HG03060 (cell line): Measurements from ENCODE around the gene TMEM267.
A peak's percentile ranks its signal among the peaks of the same experiment; 100 is the strongest.
"Not testable (repeated sequence)": the region's sequence is repeated elsewhere in the genome, so short reads cannot be mapped to it uniquely, and the experiment has no call there.

Experiments used
- ATAC-seq: cut with Tn5 transposase; IDR thresholded peaks from one replicate; pipeline ENCODE4 v1.9.1; 2021; ENCODE audit warnings: low read depth, moderate number of reproducible peaks; ENCODE audit not compliant: unreplicated experiment

Gene TMEM267

DNA sequence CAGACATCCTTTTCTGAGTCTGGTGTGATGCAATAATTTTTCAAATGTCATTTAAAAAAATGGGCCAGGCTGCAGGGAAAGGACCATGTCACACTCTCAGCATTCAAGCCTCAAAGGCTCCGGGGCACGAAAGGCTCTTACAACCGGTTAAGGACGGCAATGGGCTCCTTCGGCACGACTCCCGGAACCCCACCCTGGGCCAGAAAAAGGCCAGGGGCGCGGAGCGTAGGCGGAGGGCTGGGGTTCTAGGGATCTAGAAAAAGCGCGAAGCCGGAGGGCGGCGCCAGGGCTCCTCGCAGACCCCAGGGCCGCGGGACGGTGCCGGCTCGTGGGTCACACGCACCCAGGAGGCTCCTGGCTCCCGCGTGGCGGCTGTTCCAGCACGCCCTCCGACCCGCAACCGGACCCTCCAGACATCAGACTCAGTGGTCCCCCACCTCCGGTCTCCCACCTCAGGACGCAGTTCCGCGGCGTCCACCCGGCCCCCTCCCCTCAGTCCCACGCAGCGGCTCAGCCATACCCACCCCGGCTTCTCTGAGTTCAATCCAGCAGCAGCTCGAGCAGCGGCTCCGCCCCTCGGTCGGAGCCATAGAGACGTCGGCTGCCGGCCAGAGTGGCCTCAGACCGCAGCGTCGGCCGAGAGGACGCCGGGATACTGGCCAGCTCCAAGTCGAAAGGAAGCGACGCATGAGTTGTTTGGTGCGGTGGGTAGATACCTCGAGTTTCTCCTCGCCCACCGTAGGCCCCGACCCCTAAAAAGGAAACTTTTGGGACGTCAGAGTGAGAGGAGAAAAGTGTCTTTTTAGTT, at the start of gene TMEM267:
TMEM267 (minus strand) TSS at position 568 of the 808 bp plus-strand sequence. CDS start 29,896 bp downstream, outside the sequence.
- peak; percentile 33 for ATAC-seq

DNA sequence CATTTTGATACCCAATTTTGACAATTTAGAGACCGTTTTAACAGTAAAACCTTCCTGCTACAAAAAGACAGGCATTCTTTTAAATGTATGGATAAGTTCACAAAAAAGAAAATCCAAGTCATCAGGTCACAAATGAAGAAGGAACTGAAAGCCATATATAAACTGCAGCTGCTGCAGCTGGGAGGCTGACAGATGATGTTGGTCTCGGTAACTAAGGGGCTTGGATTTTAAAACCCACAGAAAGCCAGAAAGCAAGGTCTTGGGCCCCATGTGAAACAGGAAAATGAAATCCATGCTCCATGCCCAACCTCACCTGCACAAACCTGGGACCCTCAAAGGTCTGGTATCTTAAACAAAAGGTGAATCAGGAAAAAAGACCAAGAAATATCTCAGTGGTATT, 47.0 kb upstream of the TMEM267 start:
- ATAC-seq, result no peak

DNA sequence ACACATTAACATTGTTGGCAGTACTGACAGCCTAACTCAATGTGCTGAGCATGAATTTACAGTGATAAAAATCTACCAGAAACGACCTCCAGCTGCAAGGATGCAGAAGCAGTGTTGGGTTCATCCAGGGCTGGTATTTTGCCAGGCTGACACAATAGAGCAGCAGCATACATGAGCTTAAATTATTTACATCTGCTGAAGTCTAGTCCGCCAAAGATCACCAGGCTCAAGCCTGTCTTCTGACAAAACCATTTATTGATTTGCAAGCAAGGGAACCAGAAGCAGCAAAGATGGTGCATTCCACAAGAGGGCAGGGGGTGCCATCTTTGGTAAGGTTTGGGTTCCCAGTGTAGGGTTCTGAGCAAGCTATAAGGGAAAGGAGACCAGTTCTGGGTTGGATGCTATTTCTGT, 40.0 kb upstream of the TMEM267 start:
- ATAC-seq, result no peak

DNA sequence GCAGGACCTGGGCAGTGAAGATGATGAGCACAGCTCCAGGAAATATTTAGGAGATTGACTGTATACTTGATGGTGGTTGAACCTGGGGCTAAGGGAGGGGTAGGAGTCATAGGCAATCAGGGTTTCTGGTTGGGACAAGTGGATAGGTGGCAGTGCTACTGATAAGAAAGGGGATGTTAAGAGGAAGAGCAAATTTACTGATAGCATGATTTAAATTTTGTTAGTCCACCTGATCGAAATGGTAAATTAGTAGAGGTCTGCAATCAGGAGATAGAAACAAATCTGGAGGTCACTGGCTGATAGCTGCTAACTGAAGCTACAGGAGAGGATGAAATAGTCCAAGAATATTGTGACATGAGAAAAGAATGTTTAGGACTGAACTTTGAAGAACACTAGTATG, 37.0 kb upstream of the TMEM267 start:
- ATAC-seq, result no peak

GRCh38 chr5:43515678-43516048, 32.0 kb upstream of the TMEM267 start:
- ATAC-seq, result no peak

GRCh38 chr5:43514816-43515677, 31.4 kb upstream of the TMEM267 start, which contains the start of gene C5orf34:
Gene C5orf34 (minus strand): TSS chr5:43515148. CDS start chr5:43509339, 5,809 bp downstream.
- peak; percentile 95 for ATAC-seq

DNA sequence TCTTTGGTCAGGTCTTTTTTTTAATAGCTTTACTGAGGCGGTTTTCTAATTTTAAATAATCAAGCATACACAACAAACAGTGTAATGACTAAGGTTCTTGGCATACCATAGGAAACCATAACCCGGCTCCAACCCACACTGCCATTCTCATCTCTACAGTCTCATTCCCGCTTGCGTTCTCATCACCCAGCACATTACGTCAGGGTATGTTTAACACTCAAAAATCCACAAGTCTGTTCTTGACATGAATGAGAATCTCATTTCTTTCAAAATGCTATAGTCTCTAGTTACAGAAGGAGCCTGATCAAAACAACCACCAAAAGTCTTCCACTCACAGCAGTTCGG, 30.8 kb upstream of the TMEM267 start:
- ATAC-seq, result peak; percentile 16

DNA sequence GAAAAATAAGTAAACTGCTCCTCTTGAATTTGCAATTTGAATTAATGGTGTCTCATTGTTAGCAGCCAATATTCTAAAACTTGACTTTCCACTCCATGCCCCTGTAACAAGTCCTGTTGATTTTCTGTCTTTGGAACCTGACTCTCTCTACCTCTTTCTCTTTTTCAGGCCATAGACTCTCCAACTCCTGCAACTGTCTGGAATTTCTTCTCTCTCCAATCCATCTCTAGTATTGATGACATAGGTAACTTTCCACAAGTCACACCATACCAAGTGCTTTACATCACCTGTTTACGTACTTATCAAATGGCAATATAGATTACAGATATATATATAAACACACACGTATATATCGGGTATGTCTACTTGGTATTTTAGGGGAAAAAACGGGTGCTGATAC, 30.4 kb upstream of the TMEM267 start:
- no peak for ATAC-seq

DNA sequence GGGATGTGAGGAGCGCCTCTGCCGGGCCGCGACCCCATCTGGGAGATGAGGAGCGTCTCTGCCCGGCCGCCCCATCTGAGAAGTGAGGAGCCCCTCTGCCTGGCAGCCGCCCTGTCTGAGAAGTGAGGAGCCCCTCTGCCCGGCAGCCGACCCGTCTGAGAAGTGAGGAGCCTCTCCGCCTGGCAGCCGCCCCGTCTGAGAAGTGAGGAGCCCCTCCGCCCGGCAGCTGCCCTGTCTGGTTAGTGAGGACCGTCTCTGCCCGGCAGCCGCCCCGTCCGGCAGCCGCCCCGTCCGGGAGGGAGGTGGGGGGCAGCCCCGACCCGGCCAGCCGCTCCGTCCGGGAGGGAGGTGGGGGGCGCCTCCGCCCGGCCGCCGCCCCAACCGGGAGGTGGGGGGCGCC, 27.4 kb upstream of the TMEM267 start:
- not testable (repeated sequence) for ATAC-seq

- ATAC-seq, result no peak
Observed at GRCh38 chr5:43498581-43498980, 14.9 kb upstream of the TMEM267 start.

GRCh38 chr5:43497311-43498104, 13.8 kb upstream of the TMEM267 start:
- no peak for ATAC-seq

DNA sequence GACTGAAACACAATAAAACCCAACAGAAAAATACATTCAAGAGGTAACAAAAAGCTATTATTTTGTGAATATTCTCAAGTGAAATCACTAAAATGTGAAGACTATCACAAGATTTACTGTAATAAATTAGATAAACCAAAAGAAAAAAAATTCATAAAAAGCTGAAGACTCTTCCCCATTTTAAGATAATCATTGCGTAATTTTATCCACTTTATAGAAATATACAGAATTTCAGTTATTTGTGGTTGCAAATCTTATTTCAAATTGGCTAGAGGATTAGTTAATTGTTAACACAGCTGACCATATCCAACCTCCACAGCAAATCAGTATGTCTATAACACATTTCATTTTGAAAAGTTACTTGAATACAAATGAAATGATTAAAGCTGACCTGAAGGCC, 7.7 kb upstream of the TMEM267 start:
- no peak for ATAC-seq

- ATAC-seq, result no peak
Observed at GRCh38 chr5:43486353-43486752, 2.7 kb upstream of the TMEM267 start.

- ATAC-seq, result no peak
Observed at GRCh38 chr5:43485406-43485805, 1.7 kb upstream of the TMEM267 start.

DNA sequence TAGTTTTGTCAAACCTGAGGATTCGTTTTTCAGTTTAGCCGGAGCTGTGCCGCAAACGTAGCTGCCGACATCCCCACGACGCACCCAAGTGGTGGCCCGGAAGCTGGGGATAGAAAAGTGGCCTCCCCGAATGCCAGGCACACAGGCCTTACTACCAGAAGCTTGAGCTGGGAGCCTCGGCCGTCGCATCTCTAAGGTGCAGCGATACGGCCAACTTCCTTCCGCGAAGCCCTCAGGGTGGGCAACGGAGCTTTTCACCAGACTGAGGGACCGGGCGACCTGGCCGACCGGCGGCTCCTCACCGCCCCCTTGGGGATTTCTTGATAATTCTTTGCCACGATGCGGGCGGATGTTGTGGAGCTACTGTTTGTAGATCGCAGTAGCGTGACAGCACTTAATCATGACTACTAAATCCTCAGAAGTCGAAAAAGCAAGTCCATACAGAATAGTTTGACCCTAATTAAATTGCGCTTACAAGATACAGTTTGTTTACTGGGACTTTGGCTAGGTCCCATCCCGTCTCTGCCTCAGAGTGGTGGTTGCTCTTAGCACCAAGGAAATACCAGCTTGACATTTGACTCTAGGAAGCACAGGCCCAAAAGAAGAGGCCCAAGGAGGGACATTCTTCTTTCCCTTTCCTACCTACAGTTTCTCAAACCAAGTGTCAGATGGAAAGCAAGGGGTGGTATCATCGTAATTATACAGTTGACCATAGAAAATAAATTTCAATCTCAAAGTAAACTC, 613 bp upstream of the TMEM267 start:
- ATAC-seq, result peak; percentile 58

DNA sequence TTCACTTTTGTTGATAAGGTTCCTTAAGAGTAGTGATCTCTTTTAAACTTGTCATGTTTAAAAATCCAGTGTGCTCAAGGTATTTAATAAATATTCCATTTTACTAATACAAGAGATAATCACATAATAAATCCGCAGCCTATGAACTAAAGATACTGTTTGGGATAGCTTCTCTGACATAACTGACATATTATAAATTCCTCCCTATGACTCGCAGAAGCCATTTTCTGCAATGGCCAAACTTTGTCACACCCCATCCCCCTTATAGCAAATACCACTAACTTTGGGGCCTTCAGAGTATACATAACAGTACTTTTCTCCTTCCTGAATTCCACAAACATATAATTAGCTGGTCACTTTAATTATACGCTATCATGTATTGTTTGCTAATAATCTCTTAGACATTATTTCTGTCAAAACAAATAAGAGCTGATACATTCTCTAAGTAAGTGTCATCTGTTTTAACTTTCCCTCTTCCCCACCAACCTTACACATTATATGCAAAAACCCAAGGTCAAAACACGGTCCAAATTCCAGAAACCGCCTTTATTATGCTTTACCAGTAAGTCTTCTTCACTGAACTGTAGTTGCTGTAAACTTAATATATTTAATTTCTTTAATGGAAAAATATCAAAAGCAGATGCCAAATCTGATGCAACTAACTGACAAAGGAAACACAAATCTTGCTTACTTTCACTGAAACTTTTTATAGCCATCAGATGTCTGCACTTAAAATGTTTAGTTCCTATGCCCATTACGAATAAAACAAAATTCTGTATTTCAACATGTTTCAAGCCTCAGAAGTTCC, 971 bp downstream of the TMEM267 start:
- no peak for ATAC-seq

DNA sequence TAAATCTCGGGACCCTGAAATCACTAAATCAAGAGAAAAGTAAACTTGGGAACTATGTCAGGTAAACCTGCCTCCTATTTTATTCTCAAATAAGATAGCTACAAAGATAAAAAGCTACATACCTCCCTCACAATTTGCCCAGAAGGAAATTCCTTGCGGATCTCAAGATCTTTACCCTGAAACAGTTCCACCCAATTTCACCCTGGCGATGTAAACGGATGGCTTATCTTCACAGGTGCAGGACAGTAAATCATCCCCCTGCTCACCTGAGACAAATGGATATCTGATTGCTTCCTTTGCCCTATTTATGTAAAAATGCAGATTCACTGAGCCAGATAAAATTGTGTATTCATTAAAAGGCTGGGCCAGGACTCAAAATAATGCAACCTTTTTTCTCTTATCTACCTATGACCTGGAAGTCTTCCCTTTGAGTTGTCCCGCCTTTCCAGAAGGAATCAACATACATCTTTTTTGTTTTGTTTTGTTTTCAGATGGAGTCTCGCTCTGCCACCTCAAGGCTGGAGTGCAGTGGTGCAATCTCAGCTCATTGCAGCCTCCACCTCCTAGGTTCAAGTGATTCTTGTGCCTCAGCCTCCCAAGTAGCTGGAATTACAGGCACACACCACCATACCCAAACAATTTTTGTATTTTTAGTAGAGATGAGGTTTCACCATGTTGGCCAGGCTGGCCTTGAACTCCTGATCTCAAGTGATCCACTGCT, 13.8 kb downstream of the TMEM267 start:
- no peak for ATAC-seq

- ATAC-seq, result no peak
Observed at GRCh38 chr5:43467100-43467499, 16.6 kb downstream of the TMEM267 start.

- not testable (repeated sequence) for ATAC-seq
Observed at GRCh38 chr5:43465455-43465854, 18.2 kb downstream of the TMEM267 start.
